G401.6 (cell line): ENCODE results near the gene RWDD2A.

Experiments
- FAIRE-seq: peaks from 2 replicates; lab custom pipeline; 2012; peaks lifted over from hg19 to GRCh38; lab: Jason Lieb, UNC

The RWDD2A gene

GRCh38 chr6:83199173-83199862 is 6.2 kb downstream of the RWDD2A start:
- FAIRE-seq, result no peak

- FAIRE-seq, result no peak
Observed at GRCh38 chr6:83199863-83200225, 6.7 kb downstream of the RWDD2A start.

GRCh38 chr6:83202031-83202430 is 8.9 kb downstream of the RWDD2A start:
- no peak for FAIRE-seq

- peak; percentile 87 for FAIRE-seq
Observed at GRCh38 chr6:83215131-83216047, 22.2 kb downstream of the RWDD2A start.

- FAIRE-seq, result no peak
Observed at GRCh38 chr6:83216806-83217205, 23.6 kb downstream of the RWDD2A start.

GRCh38 chr6:83218646-83219045 is 25.5 kb downstream of the RWDD2A start:
- no peak for FAIRE-seq

GRCh38 chr6:83220121-83220520 is 27.0 kb downstream of the RWDD2A start:
- FAIRE-seq, result no peak

- no peak for FAIRE-seq
Observed at GRCh38 chr6:83221276-83221675, 28.1 kb downstream of the RWDD2A start.

GRCh38 chr6:83221889-83222479 is 28.8 kb downstream of the RWDD2A start:
- peak; percentile 93 for FAIRE-seq

- no peak for FAIRE-seq
Observed at GRCh38 chr6:83226517-83226916, 33.4 kb downstream of the RWDD2A start.

- FAIRE-seq, result no peak
Observed at GRCh38 chr6:83231146-83231545, 38.0 kb downstream of the RWDD2A start.

GRCh38 chr6:83247471-83247870 is 54.3 kb downstream of the RWDD2A start:
- no peak for FAIRE-seq
